Amniotic stem cell (primary cell): ENCODE measurements around the gene ISM1.

Experiments used
- DNase-seq: peaks from one replicate; lab custom pipeline; 2025; lab: John Stamatoyannopoulos, UW

ISM1 gene

DNA sequence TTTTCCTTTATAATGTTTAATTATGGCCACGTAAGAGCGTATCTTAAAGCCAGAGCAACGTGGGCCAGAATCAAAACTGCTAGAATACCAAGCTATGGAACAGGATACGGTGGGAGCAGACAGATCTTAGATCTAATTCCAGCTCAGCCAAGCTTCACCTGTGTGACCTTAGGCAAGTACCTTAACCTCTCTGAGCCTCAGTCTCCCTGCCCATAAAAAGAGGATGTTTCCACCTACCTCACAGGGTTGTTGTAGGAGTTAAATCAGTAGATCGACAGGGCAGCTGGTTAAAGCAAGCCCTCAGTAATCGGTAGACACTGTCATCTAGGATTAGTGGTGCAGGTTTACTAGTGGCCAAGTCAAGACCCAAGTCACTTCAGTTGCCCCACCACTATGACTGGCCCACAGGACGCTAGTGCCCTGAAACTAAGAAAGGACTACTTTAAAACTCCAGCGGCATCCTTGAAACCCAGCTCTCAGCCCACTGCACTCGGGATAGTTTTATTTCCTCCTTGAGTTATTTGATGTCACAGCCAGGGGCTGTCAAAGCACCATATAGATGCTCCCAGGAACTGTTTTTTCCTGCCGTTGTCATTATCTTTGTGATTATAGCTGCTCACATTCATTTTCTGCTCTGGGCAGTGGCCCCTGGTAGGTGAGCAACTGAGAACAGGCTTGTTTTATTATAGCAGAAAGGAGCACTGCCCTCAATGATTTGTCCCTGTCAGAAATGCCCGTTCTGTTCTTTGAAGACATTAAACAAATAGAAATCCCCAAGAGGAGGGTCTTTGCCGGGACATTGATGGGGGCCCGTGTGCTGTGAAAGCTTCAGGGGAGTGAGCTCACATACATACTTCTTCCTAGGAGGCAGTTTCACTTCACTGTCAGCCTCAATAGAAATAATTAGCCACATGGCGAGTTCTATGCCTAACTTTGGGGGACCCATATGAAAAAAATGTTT lies 63.1 kb downstream of the ISM1 start:
- no peak for DNase-seq

DNA sequence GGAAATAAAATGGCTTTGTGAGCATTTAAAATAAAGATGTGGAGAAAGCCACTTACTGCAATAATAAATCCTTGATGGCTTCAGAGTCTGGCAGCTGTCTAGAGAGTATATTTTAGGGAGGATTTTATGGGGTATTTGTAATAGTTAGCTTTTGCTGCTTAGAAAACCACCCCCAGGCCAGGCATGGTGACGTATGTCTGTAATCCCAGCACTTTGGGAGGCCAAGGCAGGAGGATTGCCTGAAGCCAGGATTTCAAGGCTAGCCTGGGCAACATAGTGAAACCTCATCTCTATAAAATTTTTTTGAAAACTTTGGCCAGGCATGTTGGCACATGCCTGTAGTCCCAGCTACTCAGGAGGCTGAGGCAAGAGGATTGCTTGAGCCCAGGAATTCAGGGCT lies 63.8 kb downstream of the ISM1 start:
- no peak for DNase-seq

- no peak for DNase-seq
Measured at GRCh38 chr20:13285408-13285807, 64.3 kb downstream of the ISM1 start.

DNA sequence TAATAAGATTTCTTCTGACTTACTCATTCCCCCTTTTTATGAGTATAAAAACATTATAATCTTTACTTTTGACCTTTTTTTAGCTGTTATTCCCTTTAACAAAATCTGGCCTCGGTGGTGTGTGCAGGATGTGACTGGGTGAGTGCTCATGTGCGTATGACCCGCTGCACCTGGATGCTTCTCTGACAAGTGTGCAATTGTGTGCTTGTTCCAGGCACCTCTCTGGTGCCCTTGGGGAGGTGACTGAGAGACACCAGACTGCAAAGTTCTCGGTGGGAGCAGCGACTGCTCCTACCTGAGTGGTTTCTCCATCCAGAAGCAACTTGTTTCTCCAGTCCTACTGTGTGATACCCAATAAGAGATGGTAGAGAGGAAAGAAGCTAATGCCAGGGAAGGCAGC lies 65.0 kb downstream of the ISM1 start:
- DNase-seq: no peak

DNA sequence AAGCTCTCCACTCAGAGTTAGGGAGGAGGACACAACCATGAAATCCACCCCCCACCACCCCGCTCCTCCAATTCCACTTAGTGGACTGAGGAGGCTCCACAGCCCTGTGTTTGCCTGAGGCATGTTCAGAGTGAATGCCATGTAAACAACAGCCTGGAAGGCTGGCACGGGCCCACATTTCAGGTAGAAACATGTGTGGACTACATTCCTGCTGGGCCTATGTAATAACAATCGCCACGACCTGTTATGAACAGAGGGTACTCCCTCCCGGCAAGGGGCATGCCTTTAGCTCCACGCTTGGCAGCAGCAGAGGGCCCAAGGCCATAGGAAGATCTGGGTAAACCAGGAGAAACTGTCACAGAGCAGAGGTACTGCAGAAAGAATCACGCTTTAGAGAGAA lies 65.5 kb downstream of the ISM1 start:
- no peak for DNase-seq

GRCh38 chr20:13288357-13288756 lies 67.3 kb downstream of the ISM1 start:
- no peak for DNase-seq

DNA sequence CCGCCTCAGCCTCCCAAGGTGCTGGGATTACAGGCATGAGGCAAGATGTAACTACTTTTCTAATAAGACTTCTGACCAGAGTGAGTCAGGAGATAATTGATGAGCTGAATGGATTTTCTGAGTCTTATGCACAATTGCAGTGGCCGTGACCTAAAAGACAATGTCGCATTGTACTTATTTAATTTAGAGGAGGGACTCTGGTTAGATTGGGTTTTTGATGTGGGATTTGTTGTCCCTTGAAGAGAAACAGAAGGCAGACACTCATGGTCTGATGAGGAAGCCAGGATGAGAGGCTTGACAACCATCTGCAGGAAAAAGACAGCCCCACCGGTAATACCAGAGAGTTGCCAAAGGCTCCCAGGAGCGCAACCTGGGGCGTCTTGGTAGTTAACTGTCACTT lies 68.0 kb downstream of the ISM1 start:
- no peak for DNase-seq

- DNase-seq: no peak
Measured at GRCh38 chr20:13290724-13291123, 69.7 kb downstream of the ISM1 start.

- no peak for DNase-seq
Measured at GRCh38 chr20:13291157-13291556, 70.1 kb downstream of the ISM1 start.

GRCh38 chr20:13292201-13292885 lies 71.3 kb downstream of the ISM1 start:
- DNase-seq: no peak

DNA sequence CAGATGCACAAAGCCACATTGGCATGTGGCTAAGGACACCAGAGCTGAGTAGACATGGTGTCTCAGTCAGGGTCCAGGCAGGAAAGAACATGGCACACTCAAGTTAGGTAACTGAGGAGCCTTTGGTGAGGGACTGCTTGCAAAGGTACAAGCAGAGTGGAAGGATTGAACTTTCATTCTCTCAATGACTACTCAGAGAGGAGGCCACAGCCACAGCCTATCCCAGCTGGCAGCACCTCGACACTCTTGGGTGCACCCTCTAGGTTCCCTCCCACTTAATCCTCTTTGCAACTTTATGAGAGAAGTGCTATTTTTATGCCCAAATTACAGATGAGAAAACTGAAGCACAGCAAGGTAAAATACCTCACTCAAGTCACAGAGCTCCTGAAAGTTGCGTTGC lies 73.4 kb downstream of the ISM1 start:
- DNase-seq: no peak

GRCh38 chr20:13295637-13296036 lies 74.6 kb downstream of the ISM1 start:
- DNase-seq: no peak

DNA sequence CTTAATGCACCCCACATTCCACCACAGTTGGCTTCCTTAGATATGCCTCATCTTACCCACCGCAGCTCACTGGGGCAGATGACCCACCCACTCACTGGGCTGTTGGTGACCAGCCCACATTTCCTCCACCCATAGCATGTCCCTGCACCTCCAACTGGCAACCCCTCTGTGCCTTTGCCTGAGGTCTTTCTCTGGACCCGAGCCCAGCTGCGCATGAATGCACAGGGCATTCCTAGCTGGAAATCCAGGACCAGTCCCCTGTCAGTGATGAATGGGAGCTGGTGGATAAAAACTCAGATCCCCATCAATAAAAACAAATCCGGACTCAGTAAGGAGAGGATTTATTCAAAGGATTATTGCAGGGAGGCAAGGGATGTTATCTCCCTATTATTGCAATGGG lies 75.0 kb downstream of the ISM1 start:
- no peak for DNase-seq

GRCh38 chr20:13297147-13297899 lies 76.2 kb downstream of the ISM1 start:
- no peak for DNase-seq

GRCh38 chr20:13298692-13299373 lies 77.8 kb downstream of the ISM1 start:
- no peak for DNase-seq

GRCh38 chr20:13299401-13299800 lies 78.3 kb downstream of the ISM1 start:
- no peak for DNase-seq

GRCh38 chr20:13301596-13301995 lies 80.5 kb downstream of the ISM1 start:
- DNase-seq: no peak

GRCh38 chr20:13302647-13303450 lies 81.8 kb downstream of the ISM1 start:
- no peak for DNase-seq

- DNase-seq: no peak
Measured at GRCh38 chr20:13305284-13305683, 84.2 kb downstream of the ISM1 start.

DNA sequence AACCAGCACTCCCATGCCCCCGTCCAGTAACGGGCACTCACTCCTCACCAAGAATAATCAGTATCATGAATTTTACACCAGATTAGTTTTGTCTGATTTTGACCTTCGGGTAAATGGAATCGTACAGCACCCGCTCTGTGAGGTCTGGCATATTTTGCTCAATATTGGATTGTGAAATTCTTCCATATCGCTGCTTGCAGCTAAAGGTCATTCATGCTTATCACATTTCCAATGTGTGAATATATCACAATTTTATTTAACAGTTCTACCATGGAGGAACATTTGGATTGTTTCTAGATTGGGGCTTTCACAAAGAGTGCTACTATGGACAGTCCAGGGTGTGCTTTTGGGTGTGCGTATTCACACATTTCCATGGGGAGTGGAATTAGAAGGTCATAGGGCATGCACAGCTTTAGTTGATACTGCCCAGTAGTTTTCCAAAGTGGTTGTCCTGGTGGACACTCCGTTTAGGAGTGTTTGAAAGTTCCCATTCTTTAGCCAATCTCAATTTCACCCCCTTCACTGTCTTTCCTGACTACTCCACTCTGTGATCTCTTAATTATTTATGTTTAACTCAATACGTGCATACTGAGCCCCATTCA lies 86.6 kb downstream of the ISM1 start:
- DNase-seq: no peak

DNA sequence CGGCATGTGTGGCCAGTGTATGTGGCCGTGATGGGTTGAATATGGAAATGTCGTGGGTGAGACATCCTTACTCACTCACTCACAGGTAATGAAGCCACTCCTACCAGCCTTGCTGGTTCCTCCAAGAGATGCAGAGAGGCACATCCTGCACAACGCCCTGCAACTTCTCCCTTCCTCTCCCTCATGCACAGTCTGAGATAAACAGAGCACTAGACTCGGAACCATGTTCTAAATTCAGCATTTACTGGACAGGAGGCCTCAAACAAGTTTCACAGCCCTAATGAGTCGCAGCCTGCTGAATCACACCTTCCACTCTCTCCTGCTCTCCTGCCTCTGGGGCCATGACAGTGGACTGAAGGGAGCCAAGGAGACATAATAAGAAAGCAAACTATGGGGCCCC lies 91.2 kb downstream of the ISM1 start:
- DNase-seq: no peak
